ENCODE results near the gene RAPGEF2.
"Not testable (repeated sequence)": the region's sequence is repeated elsewhere in the genome, so short reads cannot be mapped to it uniquely, and the experiment has no call there.

The RAPGEF2 gene

GRCh38 chr4:159374749-159375530 lies 272.1 kb downstream of the RAPGEF2 start:
- Histone ChIP-seq H4K20me1 (ENCODE audit: low read depth, low read length) (no peaks in the 10 kb centered on the region), H3K9ac (ENCODE audit: low read length) (no peak overlapping the region), H2AFZ (ENCODE audit: low read depth, low read length, severe bottlenecking) (no peak overlapping the region), H3K27me3 (ENCODE audit: low read length) (no peaks in the 10 kb centered on the region), H3K36me3 (ENCODE audit: low read length) (no peaks in the 10 kb centered on the region), H3K79me2 (ENCODE audit: insufficient read depth, low read length) (no peaks in the 10 kb centered on the region), H3K4me3 (ENCODE audit: insufficient read depth, low read length, poor library complexity, severe bottlenecking) (no peak overlapping the region), H3K27ac (ENCODE audit: low read depth, low read length) (no peak overlapping the region), H3K4me2 (ENCODE audit: low read depth, low read length, poor library complexity, severe bottlenecking) (no peak overlapping the region), H3K9me2 (replicated peaks; ENCODE audit: insufficient read depth, low read length) (no peaks in the 10 kb centered on the region), H3K9me3 (ENCODE audit: insufficient read depth, low read length) (no peaks in the 10 kb centered on the region), H3F3A (ENCODE audit: insufficient read depth) (no peaks in the 10 kb centered on the region)
- TF ChIP-seq CTCF (IDR thresholded peaks at IDR 0.05; ENCODE audit: insufficient read depth, low read length, poor library complexity, severe bottlenecking) (no peak), EZH2phosphoT487 (conservative IDR thresholded peaks at IDR 0.05; ENCODE audit: low read length) (no peak)

- Histone ChIP-seq H2AFZ (ENCODE audit: low read depth, low read length, severe bottlenecking) (no peak overlapping the region), H3K36me3 (ENCODE audit: low read length) (no peaks in the 10 kb centered on the region), H3K4me2 (ENCODE audit: low read depth, low read length, poor library complexity, severe bottlenecking) (no peak overlapping the region), H3K27me3 (ENCODE audit: low read length) (no peaks in the 10 kb centered on the region), H3K79me2 (ENCODE audit: insufficient read depth, low read length) (no peaks in the 10 kb centered on the region), H3K9me3 (ENCODE audit: insufficient read depth, low read length) (no peaks in the 10 kb centered on the region), H3K9me2 (replicated peaks; ENCODE audit: insufficient read depth, low read length) (no peaks in the 10 kb centered on the region), H3K9ac (ENCODE audit: low read length) (no peak overlapping the region), H4K20me1 (ENCODE audit: low read depth, low read length) (no peaks in the 10 kb centered on the region), H3K27ac (ENCODE audit: low read depth, low read length) (no peak overlapping the region), H3F3A (ENCODE audit: insufficient read depth) (no peaks in the 10 kb centered on the region), H3K4me3 (ENCODE audit: insufficient read depth, low read length, poor library complexity, severe bottlenecking) (no peak overlapping the region)
- TF ChIP-seq CTCF (IDR thresholded peaks at IDR 0.05; ENCODE audit: insufficient read depth, low read length, poor library complexity, severe bottlenecking): no peak
- no peak for TF ChIP-seq EZH2phosphoT487 (conservative IDR thresholded peaks at IDR 0.05; ENCODE audit: low read length)
Measured at GRCh38 chr4:159376289-159376688, 273.4 kb downstream of the RAPGEF2 start.

GRCh38 chr4:159378056-159378616 lies 275.3 kb downstream of the RAPGEF2 start:
- no peaks in the 10 kb centered on the region for H3F3A ChIP-seq (ENCODE audit: insufficient read depth)

GRCh38 chr4:159379064-159379463 lies 276.2 kb downstream of the RAPGEF2 start:
- not testable (repeated sequence) for H3F3A ChIP-seq (ENCODE audit: insufficient read depth); H3K4me2 ChIP-seq (ENCODE audit: low read depth, low read length, poor library complexity, severe bottlenecking); H3K9ac ChIP-seq (ENCODE audit: low read length); H3K9me2 ChIP-seq (replicated peaks; ENCODE audit: insufficient read depth, low read length); H3K27me3 ChIP-seq (ENCODE audit: low read length); H2AFZ ChIP-seq (ENCODE audit: low read depth, low read length, severe bottlenecking); H3K9me3 ChIP-seq (ENCODE audit: insufficient read depth, low read length); H3K27ac ChIP-seq (ENCODE audit: low read depth, low read length); H4K20me1 ChIP-seq (ENCODE audit: low read depth, low read length); H3K4me3 ChIP-seq (ENCODE audit: insufficient read depth, low read length, poor library complexity, severe bottlenecking); H3K36me3 ChIP-seq (ENCODE audit: low read length); H3K79me2 ChIP-seq (ENCODE audit: insufficient read depth, low read length)

More at GRCh38 chr4:159378056-159378616, 275.3 kb downstream of the RAPGEF2 start:
- H3K27me3 ChIP-seq (ENCODE audit: low read length): no peaks in the 10 kb centered on the region
- no peak overlapping the region for H2AFZ ChIP-seq (ENCODE audit: low read depth, low read length, severe bottlenecking)
- H3K79me2 ChIP-seq (ENCODE audit: insufficient read depth, low read length): no peaks in the 10 kb centered on the region
- TF ChIP-seq CTCF (IDR thresholded peaks at IDR 0.05; ENCODE audit: insufficient read depth, low read length, poor library complexity, severe bottlenecking) (no peak), EZH2phosphoT487 (conservative IDR thresholded peaks at IDR 0.05; ENCODE audit: low read length) (no peak)
- H3K9ac ChIP-seq (ENCODE audit: low read length): no peak overlapping the region
- H3K9me3 ChIP-seq (ENCODE audit: insufficient read depth, low read length): no peaks in the 10 kb centered on the region
- no peak overlapping the region for H3K4me3 ChIP-seq (ENCODE audit: insufficient read depth, low read length, poor library complexity, severe bottlenecking)
- no peaks in the 10 kb centered on the region for H3K36me3 ChIP-seq (ENCODE audit: low read length)
- no peak overlapping the region for H3K4me2 ChIP-seq (ENCODE audit: low read depth, low read length, poor library complexity, severe bottlenecking)
- no peak overlapping the region for H3K27ac ChIP-seq (ENCODE audit: low read depth, low read length)
- H4K20me1 ChIP-seq (ENCODE audit: low read depth, low read length): no peaks in the 10 kb centered on the region
- H3K9me2 ChIP-seq (replicated peaks; ENCODE audit: insufficient read depth, low read length): no peaks in the 10 kb centered on the region
